Lower lobe of right lung (tissue), 2 donors: ENCODE data around the gene GTF3C5. TPM values are rescaled to one million over a fixed set of nuclear protein-coding genes. Genes with fewer than 3 reads are reported as not detected.
A peak's percentile ranks its signal among the peaks of the same experiment; 100 is the strongest.

Experiments
- ATAC-seq, 2 donors: fragments of 200-7000 bp; cut with Tn5 transposase; one replicate each; pipeline ENCODE4 v1.9.1; 2020 to 2022; ENCODE audit warnings: mild to moderate bottlenecking in 2 of 2, moderate library complexity in 2 of 2
- DNase-seq: peaks from one replicate; pipeline ENCODE4 v3.0.0-alpha.2; 2020
- H3K27ac ChIP-seq: fragments of 200-600 bp; one replicate; pipeline ENCODE4 v1.8.0; 2022
- H3K27me3 ChIP-seq: fragments of 200-600 bp; one replicate; pipeline ENCODE4 v1.8.0; 2022; ENCODE audit warnings: low read depth
- H3K36me3 ChIP-seq: fragments of 200-600 bp; one replicate; pipeline ENCODE4 v1.8.0; 2022; ENCODE audit warnings: mild to moderate bottlenecking
- H3K4me1 ChIP-seq: fragments of 200-600 bp; one replicate; pipeline ENCODE4 v1.8.0; 2022
- H3K4me3 ChIP-seq: fragments of 200-600 bp; one replicate; pipeline ENCODE4 v1.8.0; 2022; ENCODE audit warnings: mild to moderate bottlenecking
- H3K9me3 ChIP-seq: fragments of 200-600 bp; one replicate; pipeline ENCODE4 v1.8.0; 2022
- CTCF ChIP-seq: fragments of 200-600 bp; IDR thresholded peaks from one replicate; pipeline ENCODE4 v1.8.0; 2022; ENCODE audit warnings: antibody characterized with exemption, mild to moderate bottlenecking
- intact Hi-C: fragments of 100-400 bp; cut with DNase I; formaldehyde crosslinking; loops from one replicate; pipeline ENCODE4 v1.11.0; 2022
- total RNA-seq: library from RNA; stranded (reverse); fragmentation: NEBNext Ultra II Directional; extraction: Animal tissue kit (Norgen Biotek cat#: 25700); gene quantifications from one replicate; pipeline ENCODE4 v1.2.1, GENCODE V29; 2021
- donor health status: DM: no; HTN: yes; CAD: no; lungs with severe emphysema.

Gene GTF3C5
- total RNA-seq, 1 donor from 2014 or later, result 44.8 TPM

GRCh38 chr9:133057006-133057405, 26.2 kb downstream of the GTF3C5 start:
- ATAC-seq (no peak), DNase-seq (no peak)
- Histone ChIP-seq H3K9me3 (no peaks in the 10 kb centered on the region), H3K27ac (no peak overlapping the region), H3K4me1 (peaks cover 4% of the 10 kb centered on the region), H3K36me3 (peaks cover 66% of the 10 kb centered on the region), H3K27me3 (no peaks in the 10 kb centered on the region), H3K4me3 (no peak overlapping the region)
- no peak for TF ChIP-seq CTCF
- intact Hi-C loops, result no loop called here

- peaks cover 61% of the 10 kb centered on the region for H3K36me3 ChIP-seq
- no peak overlapping the region for H3K27ac ChIP-seq
- intact Hi-C loops, result no loop called here
- DNase-seq, result no peak
- ATAC-seq, result no peak
- H3K27me3 ChIP-seq, result no peaks in the 10 kb centered on the region
- no peak overlapping the region for H3K4me3 ChIP-seq
- H3K9me3 ChIP-seq, result no peaks in the 10 kb centered on the region
- TF ChIP-seq CTCF, result no peak
- H3K4me1 ChIP-seq, result peaks cover 4% of the 10 kb centered on the region
These were observed 26.8 kb downstream of the GTF3C5 start for GRCh38 chr9:133057553-133057952.

GRCh38 chr9:133058071-133058470, 27.3 kb downstream of the GTF3C5 start:
- H3K4me3 ChIP-seq, result no peak overlapping the region
- H3K27me3 ChIP-seq, result no peaks in the 10 kb centered on the region
- H3K9me3 ChIP-seq, result no peaks in the 10 kb centered on the region
- H3K27ac ChIP-seq, result no peak overlapping the region
- peaks cover 4% of the 10 kb centered on the region for H3K4me1 ChIP-seq
- DNase-seq (peak; percentile 20), ATAC-seq (no peak)
- peaks cover 56% of the 10 kb centered on the region for H3K36me3 ChIP-seq
- TF ChIP-seq CTCF, result no peak
- intact Hi-C loops, result no loop called here

- Histone ChIP-seq H3K27me3 (no peaks in the 10 kb centered on the region), H3K36me3 (peaks cover 50% of the 10 kb centered on the region), H3K27ac (no peak overlapping the region), H3K4me1 (peaks cover 4% of the 10 kb centered on the region), H3K9me3 (no peaks in the 10 kb centered on the region), H3K4me3 (no peak overlapping the region)
- no peak for TF ChIP-seq CTCF
- no peak for DNase-seq
- intact Hi-C loops, result no loop called here
- ATAC-seq, result no peak
These were observed 27.9 kb downstream of the GTF3C5 start for GRCh38 chr9:133058550-133059320.

GRCh38 chr9:133059623-133060022, 28.8 kb downstream of the GTF3C5 start:
- Histone ChIP-seq H3K27me3 (no peaks in the 10 kb centered on the region), H3K4me1 (peaks cover 4% of the 10 kb centered on the region), H3K27ac (no peak overlapping the region), H3K9me3 (no peaks in the 10 kb centered on the region), H3K36me3 (peaks cover 41% of the 10 kb centered on the region), H3K4me3 (no peak overlapping the region)
- intact Hi-C loops, result no loop called here
- ATAC-seq, result no peak
- no peak for TF ChIP-seq CTCF
- no peak for DNase-seq
